ENCODE data around the gene TIPARP. TPM values are rescaled to one million over a fixed set of nuclear protein-coding genes. Genes with fewer than 3 reads are reported as not detected.

The TIPARP gene
- total and polyA plus RNA-seq, 2 of the 13 experiments (the other 11 are each of a cell fraction or from before 2014, with no cell fraction given) = 7.3 to 19.7 TPM

GRCh38 chr3:156668073-156668763 lies 6.2 kb upstream of the TIPARP start:
- no peak for FAIRE-seq
- CTCF ChIA-PET (ENCODE audit: low intra/inter-chr PET ratio, low total read pairs) = no interaction called here
- in situ Hi-C loops (cut with HindIII; ENCODE audit: extremely low pct_ligation_motif_present, low pct_unique_long_range_greater_than_20kb) = no loop called here

More at GRCh38 chr3:156668073-156668763, 6.2 kb upstream of the TIPARP start:
- no peaks in the 10 kb centered on the region for H4K20me1 ChIP-seq (ENCODE audit: insufficient read depth, low read length)
- H2AFZ ChIP-seq (ENCODE audit: low read length) = no peak overlapping the region
- WGBS (ENCODE audit: low lambda C conversion rate) = 0% methylated on average over 4 of the region's 4 CpGs
- no peaks in the 10 kb centered on the region for H3K36me3 ChIP-seq (replicated peaks in 1 of 2; ENCODE audit: control insufficient read depth in 1 of 2, insufficient read depth in 2 of 2, low read length in 2 of 2)
- TF ChIP-seq DNMT3B (CRISPR knock-in tag; conservative IDR thresholded peaks at IDR 0.05) = no peak
- no peak for TF ChIP-seq PLSCR1 (CRISPR knock-in tag; IDR thresholded peaks at IDR 0.05; ENCODE audit: borderline replicate concordance)
- TF ChIP-seq, protein P1, sequence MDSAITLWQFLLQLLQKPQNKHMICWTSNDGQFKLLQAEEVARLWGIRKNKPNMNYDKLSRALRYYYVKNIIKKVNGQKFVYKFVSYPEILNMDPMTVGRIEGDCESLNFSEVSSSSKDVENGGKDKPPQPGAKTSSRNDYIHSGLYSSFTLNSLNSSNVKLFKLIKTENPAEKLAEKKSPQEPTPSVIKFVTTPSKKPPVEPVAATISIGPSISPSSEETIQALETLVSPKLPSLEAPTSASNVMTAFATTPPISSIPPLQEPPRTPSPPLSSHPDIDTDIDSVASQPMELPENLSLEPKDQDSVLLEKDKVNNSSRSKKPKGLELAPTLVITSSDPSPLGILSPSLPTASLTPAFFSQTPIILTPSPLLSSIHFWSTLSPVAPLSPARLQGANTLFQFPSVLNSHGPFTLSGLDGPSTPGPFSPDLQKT (CRISPR knock-in tag; IDR thresholded peaks at IDR 0.05; ENCODE audit: borderline replicate concordance) = no peak
- no peak for TF ChIP-seq ZNF280B (CRISPR knock-in tag; IDR thresholded peaks at IDR 0.05; ENCODE audit: borderline replicate concordance)
- no peak for TF ChIP-seq ZNF558 (CRISPR knock-in tag; IDR thresholded peaks at IDR 0.05; ENCODE audit: borderline replicate concordance)
- no peak overlapping the region for H3K9ac ChIP-seq (ENCODE audit: insufficient read depth, low read depth, low read length)
- intact Hi-C loops (cut with micrococcal nuclease; ENCODE audit: unreplicated experiment) = no loop called here
- no peaks in the 10 kb centered on the region for H3K9me3 ChIP-seq (ENCODE audit: low read length)
- H3K4me2 ChIP-seq (ENCODE audit: low read depth, low read length) = peak overlapping the region; percentile 27; the same call in 1 of the 2 replicates
- no TSS peak for BruUV-seq (replicated peaks)
- no peak overlapping the region for H3K27ac ChIP-seq (ENCODE audit: extremely low read length, insufficient read depth, low read length)
- ATAC-seq (no peak), DNase-seq (ENCODE audit: low spot score) (no peak)
- no peak overlapping the region for H3K4me3 ChIP-seq (replicated peaks in 1 of 3; ENCODE audit: insufficient read depth in 1 of 3, low read depth in 2 of 3, low read length in 3 of 3)
- no peaks in the 10 kb centered on the region for H3K79me2 ChIP-seq (ENCODE audit: insufficient read depth, low read length)
- POLR2A ChIA-PET = no interaction called here
- H3K4me1 ChIP-seq (ENCODE audit: insufficient read depth, low read length) = peaks cover 14% of the 10 kb centered on the region
- no peaks in the 10 kb centered on the region for H3K27me3 ChIP-seq (ENCODE audit: control insufficient read depth in 1 of 2, insufficient read depth in 2 of 2, low read length in 2 of 2)
